Measurements from ENCODE around the gene BSPH1.
"Not testable (repeated sequence)": the region's sequence is repeated elsewhere in the genome, so short reads cannot be mapped to it uniquely, and the experiment has no call there.

The BSPH1 gene

GRCh38 chr19:47992070-47992469 lies at the start of gene BSPH1:
TSS of gene BSPH1 (minus strand) at chr19:47992170. CDS start at chr19:47992081, 89 bp downstream.
- no peak for DNase-seq (ENCODE audit: low spot score)

- no peak for DNase-seq (ENCODE audit: low spot score)
These were observed 44.8 kb upstream of the BSPH1 start for GRCh38 chr19:48036765-48037164.

GRCh38 chr19:48033604-48034003 lies 41.6 kb upstream of the BSPH1 start:
- DNase-seq (ENCODE audit: low spot score): no peak

GRCh38 chr19:48030073-48030472 lies 38.1 kb upstream of the BSPH1 start:
- DNase-seq (ENCODE audit: low spot score): no peak

GRCh38 chr19:48029431-48029830 lies 37.5 kb upstream of the BSPH1 start:
- DNase-seq (ENCODE audit: low spot score): no peak

GRCh38 chr19:48025480-48025879 lies 33.5 kb upstream of the BSPH1 start:
- no peak for DNase-seq (ENCODE audit: low spot score)

- DNase-seq (ENCODE audit: low spot score): no peak
These were observed 31.5 kb upstream of the BSPH1 start for GRCh38 chr19:48023518-48023917.

- DNase-seq (ENCODE audit: low spot score): no peak
These were observed 31.0 kb upstream of the BSPH1 start for GRCh38 chr19:48023011-48023410.

- DNase-seq (ENCODE audit: low spot score): no peak
These were observed 28.7 kb upstream of the BSPH1 start for GRCh38 chr19:48020686-48021085.

- no peak for DNase-seq (ENCODE audit: low spot score)
These were observed 19.2 kb upstream of the BSPH1 start for GRCh38 chr19:48010932-48011758.

GRCh38 chr19:48006762-48007161 lies 14.8 kb upstream of the BSPH1 start:
- peak; percentile 34 for DNase-seq (ENCODE audit: low spot score)

- no peak for DNase-seq (ENCODE audit: low spot score)
These were observed 12.3 kb upstream of the BSPH1 start for GRCh38 chr19:48004236-48004635.

GRCh38 chr19:48000846-48001245 lies 8.9 kb upstream of the BSPH1 start:
- DNase-seq (ENCODE audit: low spot score): no peak

- no peak for DNase-seq (ENCODE audit: low spot score)
These were observed 6.8 kb upstream of the BSPH1 start for GRCh38 chr19:47998800-47999199.

- no peak for DNase-seq (ENCODE audit: low spot score)
These were observed 4.3 kb upstream of the BSPH1 start for GRCh38 chr19:47996230-47996727.

- no peak for DNase-seq (ENCODE audit: low spot score)
These were observed 2.3 kb upstream of the BSPH1 start, which contains the start of gene ELSPBP1 for GRCh38 chr19:47994209-47994802. TSS of gene ELSPBP1 (plus strand) at chr19:47994632. CDS start at chr19:48008668, 14,036 bp downstream.

- no peak for DNase-seq (ENCODE audit: low spot score)
These were observed 670 bp downstream of the BSPH1 start for GRCh38 chr19:47991191-47991808.

- DNase-seq (ENCODE audit: low spot score): no peak
These were observed 18.4 kb downstream of the BSPH1 start for GRCh38 chr19:47973529-47973928.

- DNase-seq (ENCODE audit: low spot score): not testable (repeated sequence)
These were observed 36.0 kb downstream of the BSPH1 start for GRCh38 chr19:47955936-47956335.

GRCh38 chr19:47952132-47952531 lies 39.8 kb downstream of the BSPH1 start:
- not testable (repeated sequence) for DNase-seq (ENCODE audit: low spot score)

- DNase-seq (ENCODE audit: low spot score): not testable (repeated sequence)
These were observed 42.0 kb downstream of the BSPH1 start for GRCh38 chr19:47949852-47950521.

GRCh38 chr19:47928581-47928980 lies 63.4 kb downstream of the BSPH1 start:
- DNase-seq (ENCODE audit: low spot score): not testable (repeated sequence)

All from RKO (cell line).